Measurements from ENCODE around the gene KRTAP17-1.

GRCh38 chr17:41334385-41335305 is 19.1 kb upstream of the KRTAP17-1 start:
- TF ChIP-seq CTCF (IDR thresholded peaks at IDR 0.05), result no peak
- TF ChIP-seq POLR2A (IDR thresholded peaks at IDR 0.05), result no peak

Measured in thyroid gland (tissue), 4 donors.